Body of pancreas (tissue), 4 donors: ENCODE data around the gene SIRPA. TPM values are rescaled to one million over a fixed set of nuclear protein-coding genes. Genes with fewer than 3 reads are reported as not detected.

Experiments used
- ATAC-seq: fragments of 150-250 bp; one replicate; pipeline ENCODE4 v1.9.1; 2016
- DNase-seq, 4 donors: peaks; one replicate each; pipeline ENCODE4 v3.0.0-alpha.2; 2019
- H3K27ac ChIP-seq, 4 donors: fragments of 200-600 bp; sonication (generic); 1 replicate in 3 of 4; 2 replicates in 1 of 4; pipeline versions ENCODE4 v1.5.1 to v1.6.1; 2016 to 2019; ENCODE audit warnings: mild to moderate bottlenecking in 1 of 4, mixed read lengths in 1 of 4, moderate library complexity in 1 of 4
- H3K27me3 ChIP-seq, 2 donors: fragments of 200-600 bp; sonication (generic); one replicate each; pipeline ENCODE4 v1.6.0; 2016; ENCODE audit warnings: mild to moderate bottlenecking in 1 of 2
- H3K36me3 ChIP-seq, 2 donors: fragments of 200-600 bp; sonication (generic); replicated peaks in 1 of 2; 2 replicates each; pipeline ENCODE4 v1.5.1; 2016; ENCODE audit warnings: low read depth in 2 of 2; ENCODE audit not compliant: insufficient read depth in 1 of 2
- H3K4me1 ChIP-seq: fragments of 200-600 bp; sonication (generic); one replicate; pipeline ENCODE4 v1.6.0; 2016
- H3K4me3 ChIP-seq, 2 donors: fragments of 200-600 bp; sonication (generic); 1 replicate in 1 of 2; 2 replicates in 1 of 2; pipeline ENCODE4 v1.5.1; 2016 to 2019
- H3K9me3 ChIP-seq, 3 donors: fragments of 200-600 bp; sonication (generic); 1 replicate in 2 of 3; 2 replicates in 1 of 3; pipeline ENCODE4 v1.5.1; 2016
- CTCF ChIP-seq, 7 experiments: fragments of 450-650 bp in 4 of 7; fragments of 200-600 bp in 3 of 7; sonication (generic) in 3 of 7; IDR thresholded peaks; one replicate each; pipeline ENCODE4 v1.5.1; 2016 to 2019; ENCODE audit warnings: antibody characterized with exemption in 7 of 7
- POLR2A ChIP-seq, 3 donors: fragments of 450-650 bp; IDR thresholded peaks; one replicate each; pipeline ENCODE4 v1.6.1; 2016; ENCODE audit warnings: antibody characterized with exemption in 3 of 3, mild to moderate bottlenecking in 2 of 3
- WGBS, 2 donors: methylation state at CpG; one replicate each; pipeline ENCODE4 v1.1.5; 2017; 5-methylcytosine and 5-hydroxymethylcytosine counted together
- intact Hi-C: fragments of 100-400 bp; cut with DNase I; formaldehyde crosslinking; loops from one replicate; pipeline ENCODE4 v1.15.1; 2023
- total RNA-seq, 2 donors: library from RNA; depleted of rRNA; stranded (reverse); fragments of >200 nt; gene quantifications; one replicate each; pipeline ENCODE4 v1.1.0, GENCODE V29; 2016

SIRPA gene
- total RNA-seq, 2 donors from 2014 or later = 15.0 to 20.1 TPM

GRCh38 chr20:1940581-1940980 lies 45.4 kb downstream of the SIRPA start:
- 53 to 80% methylated on average over 5 of the region's 5 CpGs for WGBS, 2 donors
- intact Hi-C loops = no loop called here
- H3K4me3 ChIP-seq = no peak overlapping the region
- peaks cover 21% of the 10 kb centered on the region for H3K4me1 ChIP-seq
- no peak for DNase-seq
- H3K9me3 ChIP-seq = no peaks in the 10 kb centered on the region
- H3K36me3 ChIP-seq = no peaks in the 10 kb centered on the region
- TF ChIP-seq POLR2A (IDR thresholded peaks at IDR 0.05) (no peak), CTCF (IDR thresholded peaks at IDR 0.05) (no peak)
- H3K27ac ChIP-seq = no peak overlapping the region
- no peaks in the 10 kb centered on the region for H3K27me3 ChIP-seq
- no peak for ATAC-seq

- TF ChIP-seq CTCF (IDR thresholded peaks at IDR 0.05) = no peak
- TF ChIP-seq POLR2A (IDR thresholded peaks at IDR 0.05) = no peak
- Histone ChIP-seq H3K4me1 (peaks cover 21% of the 10 kb centered on the region), H3K4me3 (no peak overlapping the region), H3K36me3 (no peaks in the 10 kb centered on the region), H3K27me3 (no peaks in the 10 kb centered on the region), H3K9me3 (no peaks in the 10 kb centered on the region), H3K27ac (no peak overlapping the region)
- intact Hi-C loops = no loop called here
- DNase-seq = no peak
- ATAC-seq = no peak
- WGBS, 2 donors = 41 to 71% methylated on average over 6 to 8 of the region's 8 CpGs
These were observed 46.0 kb downstream of the SIRPA start for GRCh38 chr20:1941226-1941625.

- Histone ChIP-seq H3K4me1 (peaks cover 14% of the 10 kb centered on the region), H3K27me3 (no peaks in the 10 kb centered on the region), H3K36me3 (no peaks in the 10 kb centered on the region), H3K27ac (no peak overlapping the region), H3K9me3 (no peaks in the 10 kb centered on the region), H3K4me3 (no peak overlapping the region)
- intact Hi-C loops = no loop called here
- DNase-seq = no peak
- WGBS, 2 donors = 69 to 75% methylated on average over 7 of the region's 7 CpGs
- TF ChIP-seq CTCF (IDR thresholded peaks at IDR 0.05) = no peak
- no peak for TF ChIP-seq POLR2A (IDR thresholded peaks at IDR 0.05)
- no peak for ATAC-seq
These were observed 46.9 kb downstream of the SIRPA start for GRCh38 chr20:1942061-1942460.

GRCh38 chr20:1942486-1943274 lies 47.5 kb downstream of the SIRPA start:
- Histone ChIP-seq H3K4me1 (peaks cover 14% of the 10 kb centered on the region), H3K27me3 (no peaks in the 10 kb centered on the region), H3K4me3 (no peak overlapping the region), H3K27ac (no peak overlapping the region), H3K9me3 (no peaks in the 10 kb centered on the region), H3K36me3 (no peaks in the 10 kb centered on the region)
- intact Hi-C loops = no loop called here
- no peak for TF ChIP-seq CTCF (IDR thresholded peaks at IDR 0.05)
- TF ChIP-seq POLR2A (IDR thresholded peaks at IDR 0.05) = no peak
- DNase-seq (peak in 1 of 4 donors; percentile 1), ATAC-seq (no peak)
- 64 to 73% methylated on average over 13 of the region's 13 CpGs for WGBS, 2 donors
